ENCODE measurements around the gene PIK3AP1. TPM values are rescaled to one million over a fixed set of nuclear protein-coding genes. Genes with fewer than 3 reads are reported as not detected.
"Not testable (repeated sequence)": the region's sequence is repeated elsewhere in the genome, so short reads cannot be mapped to it uniquely, and the experiment has no call there.

Gene PIK3AP1
- polyA plus RNA-seq, 1 experiment: 0.04 TPM

DNA sequence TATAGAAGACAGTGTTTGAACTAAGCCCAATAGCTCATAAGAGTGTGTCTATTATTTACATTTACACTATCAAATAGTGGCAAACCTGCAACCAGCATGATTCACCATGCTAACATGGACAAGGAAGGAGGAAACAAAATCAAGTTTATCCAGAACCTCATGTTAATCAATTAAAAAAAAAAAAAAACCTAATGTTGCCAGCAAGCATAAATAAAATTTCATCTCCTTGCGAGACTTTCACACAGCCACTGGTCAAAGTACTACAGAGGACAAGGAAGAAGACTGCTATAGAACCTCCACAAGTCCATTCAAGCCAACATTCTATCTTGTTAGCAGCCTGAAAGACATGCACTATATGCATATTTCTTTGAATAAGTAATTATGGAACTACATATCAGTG lies 143.2 kb downstream of the PIK3AP1 start:
- H3K27me3 ChIP-seq (ENCODE audit: control insufficient read depth, insufficient read depth, low read length): no peaks in the 10 kb centered on the region
- TF ChIP-seq, protein P1, sequence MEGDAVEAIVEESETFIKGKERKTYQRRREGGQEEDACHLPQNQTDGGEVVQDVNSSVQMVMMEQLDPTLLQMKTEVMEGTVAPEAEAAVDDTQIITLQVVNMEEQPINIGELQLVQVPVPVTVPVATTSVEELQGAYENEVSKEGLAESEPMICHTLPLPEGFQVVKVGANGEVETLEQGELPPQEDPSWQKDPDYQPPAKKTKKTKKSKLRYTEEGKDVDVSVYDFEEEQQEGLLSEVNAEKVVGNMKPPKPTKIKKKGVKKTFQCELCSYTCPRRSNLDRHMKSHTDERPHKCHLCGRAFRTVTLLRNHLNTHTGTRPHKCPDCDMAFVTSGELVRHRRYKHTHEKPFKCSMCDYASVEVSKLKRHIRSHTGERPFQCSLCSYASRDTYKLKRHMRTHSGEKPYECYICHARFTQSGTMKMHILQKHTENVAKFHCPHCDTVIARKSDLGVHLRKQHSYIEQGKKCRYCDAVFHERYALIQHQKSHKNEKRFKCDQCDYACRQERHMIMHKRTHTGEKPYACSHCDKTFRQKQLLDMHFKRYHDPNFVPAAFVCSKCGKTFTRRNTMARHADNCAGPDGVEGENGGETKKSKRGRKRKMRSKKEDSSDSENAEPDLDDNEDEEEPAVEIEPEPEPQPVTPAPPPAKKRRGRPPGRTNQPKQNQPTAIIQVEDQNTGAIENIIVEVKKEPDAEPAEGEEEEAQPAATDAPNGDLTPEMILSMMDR (IDR thresholded peaks at IDR 0.05; ENCODE audit: insufficient read depth, low read depth, low read length): no peak
- CTCF ChIA-PET: interaction anchor here (0.5 to 0.8 kb wide), 2 partner anchors 14 to 632 kb away, joined by 3 to 4 read pairs; no protein-coding TSS in a partner anchor

DNA sequence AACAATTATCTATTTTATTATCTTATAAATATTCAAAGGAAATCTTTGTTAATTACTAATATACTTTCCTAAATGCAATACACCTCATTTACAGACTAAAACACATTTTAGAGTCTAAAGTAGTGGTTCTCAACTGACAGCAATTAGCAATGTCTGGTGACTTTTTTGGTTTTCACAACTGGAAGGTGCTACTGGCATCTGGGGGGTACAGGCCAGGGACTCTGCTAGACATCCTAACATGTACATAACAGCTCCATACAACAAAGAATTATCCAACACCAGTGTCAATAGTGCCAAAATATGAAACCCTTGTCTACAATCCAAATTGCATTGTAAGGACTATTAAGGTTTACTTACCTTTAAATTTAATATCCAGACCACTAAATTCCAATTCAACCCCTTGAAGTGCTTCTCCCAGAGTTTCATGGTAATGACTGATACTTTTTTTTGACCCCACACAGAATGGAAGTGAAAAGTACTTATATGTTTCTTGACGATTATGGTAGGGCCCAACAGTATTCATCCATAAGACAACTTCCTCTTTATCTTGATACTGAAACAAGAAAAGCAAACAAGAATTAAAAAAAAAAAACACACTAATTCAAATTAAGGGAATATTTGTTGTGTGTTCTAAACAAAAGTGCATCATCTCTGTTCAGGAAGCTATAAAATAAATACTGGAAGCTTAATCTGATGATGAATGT lies 143.9 kb downstream of the PIK3AP1 start:
- CTCF ChIA-PET: no interaction called here
- Histone ChIP-seq H3K4me3 (ENCODE audit: low read depth, low read length) (no peak overlapping the region), H3K27me3 (ENCODE audit: control insufficient read depth, insufficient read depth, low read length) (no peaks in the 10 kb centered on the region), H3K36me3 (ENCODE audit: control insufficient read depth, insufficient read depth, low read length) (peaks cover 1% of the 10 kb centered on the region; the same call in 1 of the 2 replicates)
- TF ChIP-seq, protein P1 (IDR thresholded peaks at IDR 0.05; ENCODE audit: insufficient read depth, low read depth, low read length): no peak
- no peak for DNase-seq (ENCODE audit: low read depth)
- POLR2A ChIA-PET: no interaction called here

More for the DNA sequence above, 143.2 kb downstream of the PIK3AP1 start:
- Histone ChIP-seq H3K36me3 (ENCODE audit: control insufficient read depth, insufficient read depth, low read length) (peaks cover 1% of the 10 kb centered on the region; the same call in 1 of the 2 replicates), H3K4me3 (ENCODE audit: low read depth, low read length) (no peak overlapping the region)
- POLR2A ChIA-PET: no interaction called here
- no peak for DNase-seq (ENCODE audit: low read depth)

DNA sequence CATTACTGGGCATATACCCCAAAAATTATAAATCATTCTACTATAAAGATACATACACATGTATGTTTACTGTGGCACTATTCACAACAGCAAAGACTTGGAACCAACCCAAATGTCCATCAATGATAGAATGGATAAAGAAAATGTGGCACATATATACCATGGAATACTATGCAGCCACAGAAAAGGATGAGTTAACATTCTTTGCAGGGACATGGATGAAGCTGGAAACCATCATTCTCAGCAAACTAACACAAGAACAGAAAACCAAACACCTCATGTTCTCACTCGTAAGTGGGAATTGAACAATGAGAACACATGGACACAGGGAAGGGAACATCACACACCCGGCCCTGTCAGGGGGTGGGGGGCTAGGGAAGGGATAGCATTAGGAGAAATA lies 145.8 kb downstream of the PIK3AP1 start:
- DNase-seq (ENCODE audit: low read depth); H3K27me3 ChIP-seq (ENCODE audit: control insufficient read depth, insufficient read depth, low read length); CTCF ChIA-PET: not testable (repeated sequence)

DNA sequence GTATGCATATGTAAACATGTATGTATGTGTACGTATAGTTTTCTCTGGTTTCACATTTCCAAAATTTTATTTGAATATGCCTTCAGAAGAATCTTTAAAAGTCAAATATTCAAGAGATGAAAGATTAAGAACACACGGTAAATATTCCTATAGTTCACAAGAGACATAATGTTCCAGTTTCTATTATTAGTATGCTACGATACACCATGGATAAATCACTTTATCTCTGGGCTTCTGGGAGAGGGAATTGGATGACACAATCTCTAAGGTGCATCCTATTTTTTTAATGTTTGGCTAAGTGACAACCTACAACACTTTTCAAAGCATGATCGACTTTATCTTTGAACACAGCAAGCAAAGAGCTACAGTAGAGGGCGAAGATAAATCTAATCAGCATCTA lies 147.3 kb downstream of the PIK3AP1 start:
- POLR2A ChIA-PET: no interaction called here
- CTCF ChIA-PET: no interaction called here
- H3K4me3 ChIP-seq (ENCODE audit: low read depth, low read length): no peak overlapping the region
- no peaks in the 10 kb centered on the region for H3K27me3 ChIP-seq (ENCODE audit: control insufficient read depth, insufficient read depth, low read length)
- no peak for DNase-seq (ENCODE audit: low read depth)
- TF ChIP-seq, protein P1 (IDR thresholded peaks at IDR 0.05; ENCODE audit: insufficient read depth, low read depth, low read length): no peak
- H3K36me3 ChIP-seq (ENCODE audit: control insufficient read depth, insufficient read depth, low read length): peaks cover 1% of the 10 kb centered on the region; the same call in 1 of the 2 replicates

More for the DNA sequence above, 145.8 kb downstream of the PIK3AP1 start:
- H3K36me3 ChIP-seq (ENCODE audit: control insufficient read depth, insufficient read depth, low read length); H3K4me3 ChIP-seq (ENCODE audit: low read depth, low read length); POLR2A ChIA-PET: not testable (repeated sequence)

DNA sequence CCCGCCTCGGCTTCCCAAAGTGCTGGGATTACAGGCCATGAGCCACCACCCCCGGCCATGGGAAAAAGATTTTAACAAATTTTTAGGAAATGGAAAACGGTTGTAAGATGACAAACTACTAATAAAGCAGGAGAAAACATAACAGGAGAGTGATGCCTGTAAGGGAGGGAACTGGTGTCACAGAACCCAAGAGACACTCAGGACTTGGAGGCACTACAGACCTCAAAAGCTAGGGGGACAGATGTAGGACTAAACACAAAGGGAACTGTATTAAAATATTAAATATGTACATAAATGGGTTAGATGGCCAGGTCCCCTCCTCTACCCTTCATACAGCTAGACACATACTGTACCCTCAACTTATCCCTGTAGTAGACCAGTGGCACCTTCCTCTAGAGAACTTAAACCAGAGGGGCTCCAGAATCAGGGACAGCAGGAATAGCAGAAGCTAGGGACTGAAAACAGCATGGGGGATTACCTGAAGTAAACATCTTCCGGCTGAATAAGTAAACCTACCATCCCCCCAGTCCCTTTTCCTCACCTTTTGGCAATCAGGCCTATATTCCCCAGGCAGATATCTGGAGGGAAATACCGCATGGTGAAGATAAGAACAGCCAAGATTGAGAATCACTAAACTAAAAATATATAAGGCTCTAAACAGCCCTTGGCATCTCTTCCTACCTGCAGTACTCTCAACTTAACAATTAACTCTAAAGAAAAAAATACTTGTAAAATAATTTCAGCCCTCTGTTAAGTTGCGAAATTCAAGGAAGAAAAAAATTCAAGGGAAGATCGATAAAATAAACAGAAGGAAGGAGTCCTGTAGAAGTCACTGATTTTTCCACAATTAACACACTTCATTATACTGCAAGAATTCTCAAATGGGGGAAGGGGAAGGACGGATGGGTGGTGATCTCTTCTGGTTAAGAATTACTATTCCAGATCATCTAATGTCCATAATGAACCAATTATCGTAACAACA lies 149.0 kb downstream of the PIK3AP1 start:
- no peak overlapping the region for H3K4me3 ChIP-seq (ENCODE audit: low read depth, low read length)
- no peaks in the 10 kb centered on the region for H3K27me3 ChIP-seq (ENCODE audit: control insufficient read depth, insufficient read depth, low read length)
- TF ChIP-seq, protein P1 (IDR thresholded peaks at IDR 0.05; ENCODE audit: insufficient read depth, low read depth, low read length): no peak
- DNase-seq (ENCODE audit: low read depth): no peak
- ChIA-PET CTCF (no interaction called here), POLR2A (interaction anchor here (0.6 kb wide), 1 partner anchor 10 kb away, joined by 3 read pairs; no protein-coding TSS in a partner anchor)
- peaks cover 1% of the 10 kb centered on the region; the same call in 1 of the 2 replicates for H3K36me3 ChIP-seq (ENCODE audit: control insufficient read depth, insufficient read depth, low read length)
